ENCODE data around the gene CPT1B.

The CPT1B gene

DNA sequence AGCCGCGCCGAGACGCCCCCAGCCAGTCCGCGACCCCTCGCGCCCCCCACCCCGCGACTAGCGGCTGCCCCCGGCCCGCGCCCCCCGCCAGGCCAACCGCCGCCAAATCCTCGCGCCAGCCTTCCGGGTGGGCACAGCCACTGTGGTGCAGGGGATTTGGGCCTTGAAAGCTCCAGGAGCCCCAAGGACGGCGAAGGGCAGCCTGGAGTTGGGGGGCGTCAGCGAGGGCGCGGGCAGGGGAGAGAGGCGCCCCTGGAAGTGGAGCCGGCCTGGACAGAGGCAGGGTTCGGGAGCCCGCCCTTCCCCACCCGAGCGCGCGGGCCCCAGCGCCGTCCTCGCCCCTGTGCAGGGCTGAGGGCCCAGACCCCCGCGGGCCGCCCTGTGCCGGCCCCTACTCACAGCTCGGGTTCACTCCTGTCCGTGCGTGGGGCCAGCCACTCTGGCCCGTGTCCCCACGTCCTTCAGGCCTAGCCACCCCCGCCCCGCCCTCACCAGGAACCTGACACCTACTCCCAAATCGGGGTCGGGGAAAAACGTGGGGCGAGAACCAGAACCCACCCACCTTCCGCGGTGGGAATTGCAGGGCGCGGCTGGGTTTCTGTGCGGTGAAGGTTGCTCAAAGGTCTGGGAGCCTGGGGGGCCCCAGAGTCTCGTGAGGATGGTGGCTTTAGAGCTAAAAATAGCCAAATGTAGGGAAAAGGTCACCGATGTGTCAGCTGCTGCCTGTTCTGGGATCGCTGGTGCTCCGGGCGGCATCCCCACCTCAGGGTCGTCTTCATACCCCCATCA is at the start of gene CPT1B:
CPT1B (minus strand) TSS at position 441 of the 789 bp plus-strand sequence. CDS start 512 bp downstream, outside the sequence.
- no peak within 1 kb of the TSS for H3K27ac ChIP-seq
- TF ChIP-seq ZFX (IDR thresholded peaks at IDR 0.05; ENCODE audit: borderline replicate concordance) (no peak), CTCF (IDR thresholded peaks at IDR 0.05) (no peak)

GRCh38 chr22:50626850-50627641 is 48.8 kb upstream of the CPT1B start:
- peak overlapping the region; percentile 65 for H3K27ac ChIP-seq
- TF ChIP-seq CTCF (IDR thresholded peaks at IDR 0.05) (no peak), ZFX (IDR thresholded peaks at IDR 0.05; ENCODE audit: borderline replicate concordance) (no peak)

- peak overlapping the region; percentile 65; the same call in 1 of the 2 replicates for H3K27ac ChIP-seq
- TF ChIP-seq ZFX (IDR thresholded peaks at IDR 0.05; ENCODE audit: borderline replicate concordance) = no peak
These were observed 48.2 kb upstream of the CPT1B start for GRCh38 chr22:50626314-50626849.

DNA sequence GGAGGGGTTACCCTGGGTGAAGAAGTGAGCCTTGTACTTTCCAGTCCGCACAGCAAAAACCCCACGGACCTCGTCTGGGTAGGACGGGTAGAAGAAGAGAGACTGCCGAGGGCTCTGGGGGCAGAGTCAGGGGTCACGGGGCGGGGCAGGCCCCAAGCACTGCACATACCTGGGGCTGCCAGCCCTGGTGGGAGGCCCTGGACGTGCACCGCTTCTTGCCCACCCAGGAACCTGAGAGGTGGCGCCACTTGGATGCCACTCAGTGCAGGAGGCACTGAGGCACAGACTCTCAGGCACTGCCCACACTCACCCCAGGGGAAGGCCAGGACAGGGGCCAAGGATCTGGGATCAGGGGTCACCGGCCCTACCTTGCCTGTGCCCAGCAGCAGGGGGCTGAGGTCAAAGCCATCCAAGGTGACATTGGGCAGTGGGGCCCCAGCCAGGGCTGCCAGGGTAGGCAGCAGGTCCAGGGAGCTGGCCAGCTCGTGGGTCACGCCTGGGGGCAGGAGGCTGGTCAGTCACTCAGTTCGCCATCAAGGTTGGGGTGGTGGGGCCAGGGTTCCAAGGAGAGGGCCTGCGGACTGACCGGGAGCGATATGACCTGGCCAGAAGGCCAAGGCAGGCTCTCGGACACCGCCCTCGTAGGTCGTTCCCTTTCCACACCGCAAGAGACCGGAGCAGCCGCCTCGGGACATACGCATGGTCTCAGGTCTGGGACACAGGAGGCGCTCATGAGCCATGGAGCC is 47.5 kb upstream of the CPT1B start:
- no peak for TF ChIP-seq ZFX (IDR thresholded peaks at IDR 0.05; ENCODE audit: borderline replicate concordance)
- TF ChIP-seq CTCF (IDR thresholded peaks at IDR 0.05) = peak; percentile 31
- H3K27ac ChIP-seq = no peak overlapping the region

DNA sequence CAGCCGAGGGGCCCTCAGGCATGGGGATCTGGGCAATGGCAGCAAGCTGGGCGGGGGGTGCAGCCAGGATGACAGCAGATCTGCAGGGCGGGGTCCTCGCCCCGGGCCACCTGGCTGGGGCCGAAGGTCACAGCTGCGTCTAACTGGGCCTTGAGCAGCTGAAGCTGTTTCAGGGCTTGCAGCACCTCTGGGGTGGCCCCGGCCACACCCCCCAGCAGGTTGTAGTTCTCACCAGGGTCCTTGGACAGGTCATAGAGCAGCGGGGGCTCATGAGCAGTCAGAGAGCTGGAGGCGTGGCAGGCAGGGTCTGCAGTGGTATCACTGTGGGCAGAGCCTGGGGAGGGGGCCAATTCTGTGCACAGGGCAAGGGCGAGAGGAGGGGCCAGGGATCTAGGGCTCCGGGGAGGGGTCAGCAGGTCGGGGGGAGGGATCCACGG is 46.9 kb upstream of the CPT1B start:
- no peak overlapping the region for H3K27ac ChIP-seq
- TF ChIP-seq ZFX (IDR thresholded peaks at IDR 0.05; ENCODE audit: borderline replicate concordance) (no peak), CTCF (IDR thresholded peaks at IDR 0.05) (no peak)

- TF ChIP-seq CTCF (IDR thresholded peaks at IDR 0.05) (no peak), ZFX (IDR thresholded peaks at IDR 0.05; ENCODE audit: borderline replicate concordance) (no peak)
These were observed 46.3 kb upstream of the CPT1B start for GRCh38 chr22:50624347-50625130.

More at GRCh38 chr22:50624347-50625130, 46.3 kb upstream of the CPT1B start:
- H3K27ac ChIP-seq = peak overlapping the region; percentile 34; the same call in 1 of the 2 replicates

Data from 22Rv1 (cell line).